Measurements from ENCODE around the gene CFTR. TPM values are rescaled to one million over a fixed set of nuclear protein-coding genes. Genes with fewer than 3 reads are reported as not detected.
A peak's percentile ranks its signal among the peaks of the same experiment; 100 is the strongest.

The CFTR gene
- total RNA-seq, 2 donors from 2014 or later = 251 to 329 TPM

DNA sequence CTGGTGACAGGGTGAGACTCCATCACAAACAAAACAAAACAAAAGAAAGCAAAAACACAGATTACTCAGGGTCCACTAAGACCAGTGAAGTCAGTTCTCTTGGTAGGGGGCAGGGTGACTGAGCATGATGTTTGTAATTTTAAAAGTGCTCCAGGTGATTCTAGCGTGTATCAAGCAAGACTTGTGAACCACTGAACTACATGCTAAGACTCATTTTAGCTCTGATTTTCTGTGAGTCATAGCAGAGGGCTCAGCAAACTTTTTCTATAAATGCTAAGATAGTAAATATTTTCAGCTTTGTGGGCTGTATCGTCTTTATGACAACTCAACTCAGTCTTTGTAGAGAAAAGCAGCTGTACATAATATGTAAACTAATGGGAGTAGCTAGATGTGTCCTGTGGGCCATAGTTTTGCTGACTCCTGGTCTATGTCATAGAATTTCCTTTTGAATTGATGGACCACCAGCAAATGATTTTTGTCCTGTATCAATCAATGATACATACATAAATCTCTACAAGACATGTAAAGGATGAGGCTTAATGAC lies 141.3 kb downstream of the CFTR start:
- 38 to 54% methylated on average over 2 of the region's 2 CpGs for WGBS, 2 donors
- intact Hi-C loops (cut with DNase I) = no loop called here

DNA sequence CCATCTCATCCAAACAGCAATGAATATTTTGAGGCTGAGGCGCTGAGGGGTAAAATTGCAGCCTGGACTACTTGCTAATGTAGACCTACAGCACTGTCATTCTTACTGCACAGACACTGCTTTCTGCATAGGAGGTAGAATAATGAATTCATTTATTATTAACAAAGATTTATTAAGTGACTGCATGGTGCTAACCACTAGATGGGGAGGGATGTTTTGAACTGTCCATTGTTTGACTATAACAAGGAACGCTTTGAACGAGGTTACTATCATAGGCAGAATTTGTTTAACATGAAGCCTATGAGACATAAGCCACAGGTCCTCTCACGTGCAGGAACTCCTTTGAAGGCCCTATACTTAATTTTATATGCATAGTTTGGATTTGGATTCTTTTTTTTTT lies 143.8 kb downstream of the CFTR start:
- Histone ChIP-seq H3K27ac (no peak overlapping the region), H3K9me3 (no peaks in the 10 kb centered on the region), H3K4me3 (no peak overlapping the region), H3K4me1 (peaks cover 5% of the 10 kb centered on the region), H3K27me3 (no peaks in the 10 kb centered on the region), H3K36me3 (replicated peaks in 1 of 2; ENCODE audit: insufficient read depth in 1 of 2, low read depth in 2 of 2) (no peaks in the 10 kb centered on the region)
- WGBS, 2 donors = 47 to 73% methylated on average over 4 of the region's 4 CpGs
- DNase-seq (no peak), ATAC-seq (no peak)
- TF ChIP-seq, protein P1, sequence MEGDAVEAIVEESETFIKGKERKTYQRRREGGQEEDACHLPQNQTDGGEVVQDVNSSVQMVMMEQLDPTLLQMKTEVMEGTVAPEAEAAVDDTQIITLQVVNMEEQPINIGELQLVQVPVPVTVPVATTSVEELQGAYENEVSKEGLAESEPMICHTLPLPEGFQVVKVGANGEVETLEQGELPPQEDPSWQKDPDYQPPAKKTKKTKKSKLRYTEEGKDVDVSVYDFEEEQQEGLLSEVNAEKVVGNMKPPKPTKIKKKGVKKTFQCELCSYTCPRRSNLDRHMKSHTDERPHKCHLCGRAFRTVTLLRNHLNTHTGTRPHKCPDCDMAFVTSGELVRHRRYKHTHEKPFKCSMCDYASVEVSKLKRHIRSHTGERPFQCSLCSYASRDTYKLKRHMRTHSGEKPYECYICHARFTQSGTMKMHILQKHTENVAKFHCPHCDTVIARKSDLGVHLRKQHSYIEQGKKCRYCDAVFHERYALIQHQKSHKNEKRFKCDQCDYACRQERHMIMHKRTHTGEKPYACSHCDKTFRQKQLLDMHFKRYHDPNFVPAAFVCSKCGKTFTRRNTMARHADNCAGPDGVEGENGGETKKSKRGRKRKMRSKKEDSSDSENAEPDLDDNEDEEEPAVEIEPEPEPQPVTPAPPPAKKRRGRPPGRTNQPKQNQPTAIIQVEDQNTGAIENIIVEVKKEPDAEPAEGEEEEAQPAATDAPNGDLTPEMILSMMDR (IDR thresholded peaks at IDR 0.05) = no peak
- TF ChIP-seq POLR2A (IDR thresholded peaks at IDR 0.05) = no peak
- intact Hi-C loops (cut with DNase I) = no loop called here

More for the DNA sequence above, 141.3 kb downstream of the CFTR start:
- no peak overlapping the region for H3K27ac ChIP-seq
- TF ChIP-seq, protein P1 (IDR thresholded peaks at IDR 0.05) = no peak
- TF ChIP-seq POLR2A (IDR thresholded peaks at IDR 0.05) = no peak
- H3K9me3 ChIP-seq = no peaks in the 10 kb centered on the region
- H3K27me3 ChIP-seq = no peaks in the 10 kb centered on the region
- no peak overlapping the region for H3K4me3 ChIP-seq
- ATAC-seq (no peak), DNase-seq (no peak)
- no peaks in the 10 kb centered on the region for H3K36me3 ChIP-seq (replicated peaks in 1 of 2; ENCODE audit: insufficient read depth in 1 of 2, low read depth in 2 of 2)
- H3K4me1 ChIP-seq = peaks cover 14% of the 10 kb centered on the region

DNA sequence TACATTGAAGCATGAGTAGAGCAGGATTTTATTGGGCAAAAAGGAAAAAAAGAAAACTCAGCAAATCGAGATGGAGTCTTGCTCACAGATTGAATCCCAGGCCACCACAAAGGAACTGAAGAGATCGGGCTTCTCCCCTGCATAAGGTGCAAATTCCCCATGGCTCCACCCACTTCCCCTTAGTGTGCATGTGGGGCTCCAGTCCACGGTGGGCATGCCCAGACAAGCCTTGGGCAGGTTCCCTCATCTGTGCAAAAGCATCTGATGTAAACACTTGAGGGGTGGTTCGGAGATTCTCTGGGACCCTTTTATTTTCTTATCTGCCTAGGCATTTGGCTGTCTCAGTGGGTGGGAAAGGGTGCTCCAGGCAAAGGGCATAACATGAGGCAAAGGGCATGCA lies 150.7 kb downstream of the CFTR start:
- H3K9me3 ChIP-seq = no peaks in the 10 kb centered on the region
- no peak for DNase-seq
- no peaks in the 10 kb centered on the region for H3K27me3 ChIP-seq
- peak overlapping the region in 2 of 4 donors; percentile 24 to 49 for H3K27ac ChIP-seq
- no peak for ATAC-seq
- peaks cover 12% of the 10 kb centered on the region for H3K4me1 ChIP-seq
- no peak overlapping the region for H3K4me3 ChIP-seq
- 69 to 76% methylated on average over 4 of the region's 4 CpGs for WGBS, 2 donors
- intact Hi-C loops (cut with DNase I) = no loop called here
- TF ChIP-seq, protein P1 (IDR thresholded peaks at IDR 0.05) = no peak
- no peak for TF ChIP-seq POLR2A (IDR thresholded peaks at IDR 0.05)
- H3K36me3 ChIP-seq (replicated peaks in 1 of 2; ENCODE audit: insufficient read depth in 1 of 2, low read depth in 2 of 2) = no peaks in the 10 kb centered on the region

DNA sequence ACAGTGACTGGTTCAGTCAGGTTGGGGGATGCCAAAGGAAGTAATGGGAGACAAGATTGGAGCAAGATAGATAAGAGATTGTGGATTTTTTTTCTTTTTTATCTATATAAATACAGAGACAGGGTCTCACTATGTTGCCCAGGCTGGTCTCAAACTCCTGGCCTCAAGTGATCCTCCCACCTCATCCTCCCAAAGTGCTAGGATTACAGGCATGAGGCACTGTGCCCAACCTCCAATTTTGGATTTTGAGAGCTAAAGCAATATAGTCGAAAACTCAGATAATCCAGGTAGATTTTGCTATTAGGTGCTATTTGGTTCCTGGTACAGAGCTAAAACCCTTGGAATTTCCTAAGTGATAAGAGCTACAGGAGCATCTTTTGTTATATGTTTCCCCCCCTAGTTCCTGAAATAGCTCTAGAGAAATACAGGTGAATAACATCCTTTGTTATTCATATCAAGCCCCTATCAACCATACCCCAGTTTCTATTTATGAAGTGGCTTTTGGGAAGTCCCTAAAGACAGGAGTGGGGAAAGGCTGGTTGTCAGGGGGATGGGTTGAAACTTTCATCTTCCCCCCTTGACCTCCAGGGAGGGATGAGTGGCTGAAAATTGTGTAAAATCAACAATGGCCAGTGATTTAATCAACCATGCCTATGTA lies 151.2 kb downstream of the CFTR start:
- TF ChIP-seq, protein P1 (IDR thresholded peaks at IDR 0.05) = no peak
- TF ChIP-seq POLR2A (IDR thresholded peaks at IDR 0.05) = no peak
- 50 to 59% methylated on average over 1 of the region's 1 CpG for WGBS, 2 donors
- Histone ChIP-seq H3K27me3 (no peaks in the 10 kb centered on the region), H3K4me3 (no peak overlapping the region), H3K27ac (peak overlapping the region in 2 of 4 donors; percentile 24 to 49), H3K4me1 (peaks cover 12% of the 10 kb centered on the region), H3K9me3 (no peaks in the 10 kb centered on the region), H3K36me3 (replicated peaks in 1 of 2; ENCODE audit: insufficient read depth in 1 of 2, low read depth in 2 of 2) (no peaks in the 10 kb centered on the region)
- ATAC-seq (no peak), DNase-seq (no peak)
- intact Hi-C loops (cut with DNase I) = no loop called here

DNA sequence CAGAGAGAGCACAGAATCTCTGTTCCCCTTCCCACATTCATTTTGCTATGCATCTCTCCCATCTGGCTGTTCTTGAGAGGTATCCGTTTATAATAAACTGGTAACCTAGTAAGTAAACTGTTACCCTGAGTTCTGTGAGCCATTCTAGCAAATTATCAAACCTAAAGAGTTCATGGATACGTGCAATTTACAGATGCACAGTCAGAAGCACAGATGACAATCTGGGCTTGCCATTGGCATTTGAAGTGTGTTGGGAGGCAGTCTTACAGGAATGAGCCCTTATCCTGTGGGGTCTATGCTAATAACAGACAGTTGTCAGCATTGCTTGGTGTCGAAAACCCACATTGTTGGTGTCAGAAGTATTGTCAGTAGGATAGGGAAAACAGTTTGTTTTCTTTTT lies 151.8 kb downstream of the CFTR start:
- intact Hi-C loops (cut with DNase I) = no loop called here
- H3K9me3 ChIP-seq = no peaks in the 10 kb centered on the region
- H3K4me1 ChIP-seq = peaks cover 12% of the 10 kb centered on the region
- DNase-seq (no peak), ATAC-seq (no peak)
- no peaks in the 10 kb centered on the region for H3K36me3 ChIP-seq (replicated peaks in 1 of 2; ENCODE audit: insufficient read depth in 1 of 2, low read depth in 2 of 2)
- peak overlapping the region in 1 of 4 donors; percentile 36 for H3K27ac ChIP-seq
- H3K27me3 ChIP-seq = no peaks in the 10 kb centered on the region
- TF ChIP-seq, protein P1 (IDR thresholded peaks at IDR 0.05) = no peak
- no peak for TF ChIP-seq POLR2A (IDR thresholded peaks at IDR 0.05)
- H3K4me3 ChIP-seq = no peak overlapping the region
- WGBS, 2 donors = 76 to 84% methylated on average over 3 of the region's 3 CpGs

Measured in body of pancreas (tissue), 4 donors.